ENCODE results near the gene KCNAB3. TPM values are rescaled to one million over a fixed set of nuclear protein-coding genes. Genes with fewer than 3 reads are reported as not detected.

KCNAB3 gene
- total and polyA plus RNA-seq, 9 of the 15 experiments (the other 6 are each of a cell fraction or from before 2014, with no cell fraction given), result 0.03 to 2.5 (median 1.1) TPM

GRCh38 chr17:7883781-7884386 lies 45.8 kb downstream of the KCNAB3 start:
- BruUV-seq (replicated peaks), result no TSS peak
- ChIA-PET POLR2A (interaction anchor here (0.6 to 2.1 kb wide), 3 partner anchors 10 to 38 kb away, joined by 3 to 13 read pairs (median 3); partner anchors contain the start of gene NAA38), CTCF (ENCODE audit: low intra/inter-chr PET ratio) (no interaction called here)
- Histone ChIP-seq H3K4me2 (ENCODE audit: insufficient read depth, low read length) (peak overlapping the region; percentile 60), H3K27me3 (ENCODE audit: control insufficient read depth in 2 of 2, insufficient read depth in 2 of 2, low read length in 2 of 2) (no peaks in the 10 kb centered on the region), H3K9ac (ENCODE audit: insufficient read depth in 1 of 2, low read depth in 2 of 2, low read length in 2 of 2) (peak overlapping the region; percentile 10 to 63; a peak in 3 of 4 replicates), H3K4me3 (peak overlapping the region; percentile 29), H3K36me3 (ENCODE audit: control insufficient read depth, insufficient read depth, low read length) (peaks cover 29% of the 10 kb centered on the region; the same call in 1 of the 3 replicates), H4K20me1 (replicated peaks; ENCODE audit: control insufficient read depth, insufficient read depth, low read length) (no peaks in the 10 kb centered on the region; the same call in 1 of the 2 replicates), H3K79me2 (ENCODE audit: control insufficient read depth, insufficient read depth, low read length) (peaks cover 53% of the 10 kb centered on the region), H3K9me1 (ENCODE audit: control insufficient read depth, insufficient read depth, low read length) (peaks cover 3% of the 10 kb centered on the region), H3K27ac (ENCODE audit: extremely low read depth, low read depth, low read length) (peak overlapping the region; percentile 72), H3K9me3 (replicated peaks; ENCODE audit: control insufficient read depth, insufficient read depth, low read depth, low read length) (no peaks in the 10 kb centered on the region), H2AFZ (ENCODE audit: low read depth, low read length) (peak overlapping the region; percentile 40; the same call in 1 of the 2 replicates), H3K4me1 (replicated peaks in 1 of 2; ENCODE audit: control insufficient read depth in 2 of 2, insufficient read depth in 2 of 2, low read length in 2 of 2) (peaks cover 34 to 42% of the 10 kb centered on the region in 2 experiments)
- intact Hi-C loops (cut with micrococcal nuclease) (no loop called here), in situ Hi-C loops (cut with MboI) (no loop called here)
- ATAC-seq (no peak), FAIRE-seq (no peak), DNase-seq (ENCODE audit: extremely low read depth in 1 of 4, low spot score in 3 of 4) (peak; percentile 16 to 42 (median 36))
- WGBS (ENCODE audit: insufficient coverage, low coverage, missing lambda C conversion rate), result 0% methylated on average over 2 of the region's 3 CpGs
- TF ChIP-seq ZC3H8 (IDR thresholded peaks at IDR 0.05) (no peak), BCOR (IDR thresholded peaks at IDR 0.05) (no peak), TFAM (CRISPR knock-in tag; conservative IDR thresholded peaks at IDR 0.05) (no peak), ZNF384 (IDR thresholded peaks at IDR 0.05; ENCODE audit: low read depth, low read length) (peak; percentile 11; the same call in 1 of the 2 replicates), MTA2 (IDR thresholded peaks at IDR 0.05; ENCODE audit: low read depth) (no peak), SMAD3 (CRISPR knock-in tag; conservative IDR thresholded peaks at IDR 0.05) (no peak), DACH1 (IDR thresholded peaks at IDR 0.05; ENCODE audit: partially characterized antibody) (peak; percentile 9), ZNF695 (CRISPR knock-in tag; IDR thresholded peaks at IDR 0.05) (no peak), TAF15 (IDR thresholded peaks at IDR 0.05; ENCODE audit: low read depth, low read length) (no peak), YY1 (IDR thresholded peaks at IDR 0.05; ENCODE audit: borderline replicate concordance in 1 of 3, control insufficient read depth in 1 of 3, extremely low read depth in 1 of 3, insufficient read depth in 3 of 3, insufficient read length in 1 of 3, insufficient replicate concordance in 2 of 3, low read depth in 1 of 3, low read length in 2 of 3) (peak; percentile 5 to 84 (median 37)), DPF2 (IDR thresholded peaks at IDR 0.05) (0 out of 2 replicates have a peak, but pooled peaks have one; percentile 22), ZNF740 (CRISPR knock-in tag; IDR thresholded peaks at IDR 0.05) (peak; percentile 88), ZNF740 (tag; IDR thresholded peaks at IDR 0.05) (peak in 1 of 2 experiments; percentile 72; a peak in 2 of 4 replicates)
- TF ChIP-seq, protein P1, sequence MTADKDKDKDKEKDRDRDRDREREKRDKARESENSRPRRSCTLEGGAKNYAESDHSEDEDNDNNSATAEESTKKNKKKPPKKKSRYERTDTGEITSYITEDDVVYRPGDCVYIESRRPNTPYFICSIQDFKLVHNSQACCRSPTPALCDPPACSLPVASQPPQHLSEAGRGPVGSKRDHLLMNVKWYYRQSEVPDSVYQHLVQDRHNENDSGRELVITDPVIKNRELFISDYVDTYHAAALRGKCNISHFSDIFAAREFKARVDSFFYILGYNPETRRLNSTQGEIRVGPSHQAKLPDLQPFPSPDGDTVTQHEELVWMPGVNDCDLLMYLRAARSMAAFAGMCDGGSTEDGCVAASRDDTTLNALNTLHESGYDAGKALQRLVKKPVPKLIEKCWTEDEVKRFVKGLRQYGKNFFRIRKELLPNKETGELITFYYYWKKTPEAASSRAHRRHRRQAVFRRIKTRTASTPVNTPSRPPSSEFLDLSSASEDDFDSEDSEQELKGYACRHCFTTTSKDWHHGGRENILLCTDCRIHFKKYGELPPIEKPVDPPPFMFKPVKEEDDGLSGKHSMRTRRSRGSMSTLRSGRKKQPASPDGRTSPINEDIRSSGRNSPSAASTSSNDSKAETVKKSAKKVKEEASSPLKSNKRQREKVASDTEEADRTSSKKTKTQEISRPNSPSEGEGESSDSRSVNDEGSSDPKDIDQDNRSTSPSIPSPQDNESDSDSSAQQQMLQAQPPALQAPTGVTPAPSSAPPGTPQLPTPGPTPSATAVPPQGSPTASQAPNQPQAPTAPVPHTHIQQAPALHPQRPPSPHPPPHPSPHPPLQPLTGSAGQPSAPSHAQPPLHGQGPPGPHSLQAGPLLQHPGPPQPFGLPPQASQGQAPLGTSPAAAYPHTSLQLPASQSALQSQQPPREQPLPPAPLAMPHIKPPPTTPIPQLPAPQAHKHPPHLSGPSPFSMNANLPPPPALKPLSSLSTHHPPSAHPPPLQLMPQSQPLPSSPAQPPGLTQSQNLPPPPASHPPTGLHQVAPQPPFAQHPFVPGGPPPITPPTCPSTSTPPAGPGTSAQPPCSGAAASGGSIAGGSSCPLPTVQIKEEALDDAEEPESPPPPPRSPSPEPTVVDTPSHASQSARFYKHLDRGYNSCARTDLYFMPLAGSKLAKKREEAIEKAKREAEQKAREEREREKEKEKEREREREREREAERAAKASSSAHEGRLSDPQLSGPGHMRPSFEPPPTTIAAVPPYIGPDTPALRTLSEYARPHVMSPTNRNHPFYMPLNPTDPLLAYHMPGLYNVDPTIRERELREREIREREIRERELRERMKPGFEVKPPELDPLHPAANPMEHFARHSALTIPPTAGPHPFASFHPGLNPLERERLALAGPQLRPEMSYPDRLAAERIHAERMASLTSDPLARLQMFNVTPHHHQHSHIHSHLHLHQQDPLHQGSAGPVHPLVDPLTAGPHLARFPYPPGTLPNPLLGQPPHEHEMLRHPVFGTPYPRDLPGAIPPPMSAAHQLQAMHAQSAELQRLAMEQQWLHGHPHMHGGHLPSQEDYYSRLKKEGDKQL (CRISPR knock-in tag; IDR thresholded peaks at IDR 0.05; ENCODE audit: borderline replicate concordance), result no peak
- TF ChIP-seq, protein P2, sequence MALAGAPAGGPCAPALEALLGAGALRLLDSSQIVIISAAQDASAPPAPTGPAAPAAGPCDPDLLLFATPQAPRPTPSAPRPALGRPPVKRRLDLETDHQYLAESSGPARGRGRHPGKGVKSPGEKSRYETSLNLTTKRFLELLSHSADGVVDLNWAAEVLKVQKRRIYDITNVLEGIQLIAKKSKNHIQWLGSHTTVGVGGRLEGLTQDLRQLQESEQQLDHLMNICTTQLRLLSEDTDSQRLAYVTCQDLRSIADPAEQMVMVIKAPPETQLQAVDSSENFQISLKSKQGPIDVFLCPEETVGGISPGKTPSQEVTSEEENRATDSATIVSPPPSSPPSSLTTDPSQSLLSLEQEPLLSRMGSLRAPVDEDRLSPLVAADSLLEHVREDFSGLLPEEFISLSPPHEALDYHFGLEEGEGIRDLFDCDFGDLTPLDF (CRISPR knock-in tag; IDR thresholded peaks at IDR 0.05), result no peak

Measured in K562 (cell line).